GM21390 (cell line): ENCODE results near the gene ITGB5.

Experiments
- ATAC-seq: cut with Tn5 transposase; IDR thresholded peaks from one replicate; pipeline ENCODE4 v1.9.1; 2021; ENCODE audit not compliant: unreplicated experiment

The ITGB5 gene

DNA sequence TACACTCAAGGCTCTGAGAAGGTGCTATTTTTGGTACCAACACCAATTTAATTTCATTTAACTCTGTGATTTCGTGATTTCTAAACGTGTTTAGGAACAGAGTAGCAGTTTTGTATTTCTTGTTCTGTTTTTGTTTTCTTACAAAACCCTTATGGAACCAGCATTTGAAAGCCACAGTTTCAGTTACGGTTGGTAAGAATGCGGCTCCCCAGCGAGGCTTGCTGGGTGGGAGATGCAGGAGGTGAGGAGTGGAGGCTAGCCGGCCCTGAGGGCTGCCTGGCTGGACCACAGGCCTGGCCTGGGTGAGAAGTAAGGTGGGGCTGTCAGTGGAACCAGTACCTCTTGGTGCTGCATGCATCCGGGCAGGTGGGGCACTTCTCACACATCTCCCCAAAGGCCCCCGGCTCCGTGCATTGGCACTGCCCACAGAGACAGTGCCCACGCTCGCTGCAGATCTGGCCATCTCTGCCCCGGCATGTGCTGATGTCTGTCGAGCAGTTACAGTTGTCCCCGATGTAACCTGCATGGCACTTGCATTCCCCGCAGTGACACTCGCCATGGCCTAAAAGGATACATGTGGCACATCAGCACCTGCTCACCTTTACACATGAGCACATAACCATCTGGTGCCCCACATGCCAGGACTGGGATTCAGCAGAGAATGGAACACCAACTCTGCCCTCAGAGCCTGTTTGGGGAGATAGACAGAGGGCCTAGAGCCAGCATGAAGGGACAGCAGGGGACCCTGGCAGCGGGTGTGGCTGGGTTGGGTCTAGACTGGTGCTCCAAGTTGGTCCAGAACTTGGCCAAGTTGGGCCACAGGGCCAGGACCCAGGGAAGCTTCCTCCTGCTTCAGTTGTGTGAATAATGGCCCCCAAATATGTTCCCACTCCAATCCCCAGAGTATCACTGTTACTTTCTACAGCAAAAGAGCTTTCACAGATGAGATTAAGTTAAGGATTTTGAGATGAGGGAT is 113.5 kb downstream of the ITGB5 start:
- ATAC-seq = no peak

DNA sequence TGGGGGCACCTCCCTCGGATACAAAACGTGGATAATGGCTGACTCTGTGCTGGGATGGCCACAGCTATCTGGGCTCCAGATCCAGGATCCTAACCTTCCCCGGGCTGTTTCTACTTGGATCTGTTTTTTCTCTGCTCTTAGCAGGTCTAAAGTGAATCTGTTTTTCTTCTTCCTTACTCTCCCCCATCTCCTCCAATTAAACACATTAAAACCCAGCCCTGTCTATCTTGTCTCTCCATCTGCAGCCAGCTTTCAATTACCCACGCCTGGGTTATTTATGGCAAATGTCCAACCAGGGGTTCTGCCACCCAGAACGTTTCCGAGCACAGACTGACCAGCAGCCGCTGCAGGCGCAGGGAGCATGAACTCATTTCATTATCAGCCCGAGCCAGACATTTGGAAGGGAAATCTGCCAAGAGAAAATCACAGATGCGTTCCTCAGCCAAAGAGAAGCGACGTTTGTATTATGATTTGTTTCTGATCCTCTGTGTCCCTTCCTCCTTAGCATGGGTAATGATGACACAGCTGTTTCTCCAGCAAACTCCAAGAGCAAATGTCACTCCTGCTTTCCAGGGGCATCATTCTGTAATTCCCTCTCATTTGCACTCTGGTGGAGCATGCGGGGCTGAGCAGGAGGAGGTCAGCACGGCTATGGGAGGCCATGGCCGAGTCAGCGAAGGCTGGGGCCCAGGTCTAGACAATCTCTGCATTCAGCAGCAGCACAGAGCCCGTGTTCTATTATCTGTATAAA is 114.9 kb downstream of the ITGB5 start:
- ATAC-seq = no peak

DNA sequence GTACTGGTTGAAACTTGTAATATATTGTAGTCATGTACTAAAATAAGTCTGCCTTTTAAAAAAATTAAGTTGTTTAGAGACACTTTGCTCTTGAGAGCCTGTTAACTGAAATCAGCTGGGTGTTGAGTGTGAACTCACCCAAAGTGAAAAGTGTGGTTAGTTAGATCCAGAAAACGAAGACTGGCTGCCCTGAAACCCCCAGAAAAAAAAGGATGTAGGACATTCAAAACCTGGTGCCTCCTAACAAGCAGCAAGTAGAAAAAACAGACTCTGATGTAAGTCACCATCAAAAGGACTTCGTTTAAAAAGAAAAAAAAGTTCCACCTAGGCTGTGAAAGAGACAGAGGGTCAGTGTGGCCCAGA is 116.1 kb downstream of the ITGB5 start:
- ATAC-seq = no peak

DNA sequence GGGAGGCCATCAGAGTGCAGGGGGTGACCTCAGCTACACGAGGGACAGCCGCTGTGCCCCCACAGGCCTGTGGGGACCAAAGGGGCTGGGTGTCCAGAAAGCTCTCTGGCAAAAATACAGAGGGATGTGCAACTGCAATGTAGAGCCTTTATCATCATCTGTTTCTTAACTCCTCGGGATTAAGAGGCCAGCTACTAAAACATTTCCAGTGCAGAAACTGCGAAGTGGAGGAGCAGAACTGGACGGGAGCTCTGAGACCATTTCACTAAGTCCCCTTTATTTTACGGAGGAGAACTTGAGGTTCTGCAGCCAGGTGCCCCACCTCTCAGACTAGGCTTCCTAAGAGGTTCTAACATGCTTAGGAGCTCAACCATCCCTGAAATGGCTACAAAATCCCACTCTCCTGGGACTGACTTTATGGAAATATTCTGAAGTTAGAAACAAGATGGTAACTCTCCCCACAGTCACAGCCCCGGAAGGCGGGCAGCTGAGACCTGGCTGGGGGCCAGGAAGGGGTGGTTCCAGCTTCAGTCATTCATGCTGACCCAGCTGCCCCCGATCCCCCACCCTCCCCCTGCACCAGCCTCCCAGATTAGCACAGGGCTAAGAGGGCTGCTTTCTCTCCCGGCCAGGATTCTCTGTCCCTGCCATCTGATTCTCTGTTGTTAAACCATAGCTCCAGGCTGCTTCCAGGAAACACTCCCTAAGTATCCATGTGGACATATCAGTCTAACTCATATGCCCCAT is 116.7 kb downstream of the ITGB5 start:
- no peak for ATAC-seq

DNA sequence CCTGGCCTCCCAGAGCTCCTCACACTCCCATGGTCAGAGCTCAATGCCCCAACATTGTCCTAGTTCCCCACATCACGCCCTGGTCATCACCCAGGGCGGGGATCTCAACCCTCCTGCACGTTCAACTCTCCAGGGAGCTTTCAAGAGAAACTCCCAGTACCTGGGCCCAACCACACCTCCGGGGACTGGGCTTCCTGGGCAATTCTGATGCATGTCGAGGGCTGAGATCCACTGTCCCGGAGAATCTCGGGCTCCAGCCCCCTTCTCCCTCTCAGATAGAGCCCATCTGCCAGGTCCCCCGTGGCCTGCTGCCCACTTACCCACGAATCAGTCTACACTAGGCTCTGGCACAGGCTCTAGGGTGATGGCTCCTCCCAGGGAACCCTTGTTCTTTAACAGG is 117.7 kb downstream of the ITGB5 start:
- ATAC-seq = no peak

DNA sequence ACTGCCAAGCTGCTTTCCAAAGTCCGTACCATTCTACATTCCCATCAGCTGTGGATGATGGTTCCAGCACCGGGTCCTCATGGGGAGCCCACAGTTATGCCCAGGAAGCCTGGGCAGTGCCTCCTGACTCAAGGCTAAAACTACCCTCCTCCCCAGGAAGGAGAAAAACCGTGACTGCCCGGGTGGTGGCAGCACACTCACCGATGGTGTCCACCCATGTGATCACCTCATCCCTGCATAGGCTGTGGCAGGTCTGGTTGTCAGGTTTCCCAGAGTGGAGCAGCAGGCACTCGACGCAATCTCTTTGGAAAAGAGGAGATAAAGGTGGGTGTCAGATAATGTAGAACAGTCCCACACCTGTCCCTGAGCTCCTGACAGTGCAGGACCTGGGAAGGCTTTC is 118.4 kb downstream of the ITGB5 start:
- no peak for ATAC-seq

DNA sequence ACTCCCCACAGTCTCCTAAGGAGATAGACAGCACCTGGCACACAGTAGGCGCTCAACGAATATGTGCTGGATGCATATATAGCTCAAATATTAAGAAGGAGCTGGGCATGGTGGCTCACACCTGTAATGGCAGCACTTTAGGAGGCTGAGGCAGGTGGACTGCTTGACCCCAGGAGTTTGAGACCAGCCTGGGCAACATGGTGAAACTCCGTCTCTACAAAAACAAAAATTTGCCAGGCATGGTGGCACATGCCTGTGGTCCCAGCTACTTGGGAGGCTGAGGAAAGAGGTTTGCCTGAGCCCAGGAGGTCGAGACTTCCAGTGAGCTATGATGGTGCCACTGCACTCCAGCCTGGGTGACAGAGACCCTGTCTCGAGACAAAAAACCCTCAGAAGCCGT is 119.5 kb downstream of the ITGB5 start:
- ATAC-seq = no peak

DNA sequence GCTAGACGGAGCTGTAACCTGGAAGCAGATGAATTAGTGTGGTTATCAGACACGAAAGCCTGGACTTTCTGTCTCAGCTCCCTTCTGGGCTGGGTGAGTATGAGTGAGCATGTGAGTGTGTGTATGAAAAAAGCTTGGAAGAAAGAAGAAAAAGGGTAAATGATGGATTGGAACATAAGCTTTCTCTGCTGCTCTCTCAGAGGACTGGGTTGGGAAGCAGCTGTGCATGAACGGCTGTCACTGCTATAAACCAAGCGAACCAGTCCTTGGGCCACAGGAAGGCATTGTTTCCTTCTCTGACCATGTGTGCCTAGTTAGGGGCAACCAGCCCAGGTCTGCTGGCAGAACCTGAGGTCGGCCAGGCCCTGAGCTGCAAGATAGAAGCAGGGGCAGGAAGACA is 119.9 kb downstream of the ITGB5 start:
- no peak for ATAC-seq

DNA sequence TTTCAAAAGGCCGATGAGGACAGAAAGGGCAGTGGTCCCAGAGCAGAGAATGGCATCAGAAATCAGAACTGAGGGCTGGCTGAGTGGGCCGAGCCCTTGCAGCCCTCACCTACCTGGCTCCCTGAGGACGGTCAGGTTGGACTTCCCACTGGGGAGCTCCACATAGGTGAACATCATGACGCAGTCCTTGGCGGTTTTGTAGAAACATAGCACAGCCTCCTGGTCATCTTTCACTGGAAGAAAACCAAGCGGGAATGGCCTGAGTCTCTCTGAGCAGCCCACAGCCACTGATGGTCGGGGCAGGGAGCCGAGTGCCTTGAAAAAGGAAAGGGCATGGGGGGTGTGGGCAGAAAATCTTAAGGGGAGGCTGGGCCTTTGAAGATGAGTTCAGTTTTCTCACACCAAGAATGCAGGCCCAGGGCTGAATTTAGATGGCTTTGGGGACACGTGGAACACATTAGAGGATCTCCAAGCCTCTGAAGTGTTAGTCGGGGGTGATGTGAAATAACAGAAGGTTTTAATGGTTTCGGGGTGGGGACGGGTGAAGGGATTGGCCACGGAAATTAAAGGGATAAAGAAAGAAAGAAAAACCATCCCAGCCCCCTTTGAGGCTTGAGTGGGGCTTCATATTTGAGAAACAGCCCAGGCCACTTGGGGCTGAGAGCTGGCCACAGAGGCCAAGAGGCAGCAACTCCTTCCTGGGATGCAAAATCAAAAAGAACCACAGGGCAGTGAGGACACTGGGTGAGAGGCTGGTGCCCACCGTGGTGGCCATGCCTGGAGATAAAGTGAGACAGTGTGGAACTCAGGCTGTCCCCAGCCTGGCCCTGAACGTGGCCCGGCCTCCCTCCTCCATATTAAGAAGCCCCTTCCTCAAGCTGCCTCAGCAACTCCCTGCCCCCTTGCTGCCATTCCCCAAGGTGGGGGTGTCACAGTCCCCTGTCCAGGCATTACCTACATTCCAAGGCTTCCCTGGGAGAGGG is 120.8 kb downstream of the ITGB5 start:
- ATAC-seq = no peak

DNA sequence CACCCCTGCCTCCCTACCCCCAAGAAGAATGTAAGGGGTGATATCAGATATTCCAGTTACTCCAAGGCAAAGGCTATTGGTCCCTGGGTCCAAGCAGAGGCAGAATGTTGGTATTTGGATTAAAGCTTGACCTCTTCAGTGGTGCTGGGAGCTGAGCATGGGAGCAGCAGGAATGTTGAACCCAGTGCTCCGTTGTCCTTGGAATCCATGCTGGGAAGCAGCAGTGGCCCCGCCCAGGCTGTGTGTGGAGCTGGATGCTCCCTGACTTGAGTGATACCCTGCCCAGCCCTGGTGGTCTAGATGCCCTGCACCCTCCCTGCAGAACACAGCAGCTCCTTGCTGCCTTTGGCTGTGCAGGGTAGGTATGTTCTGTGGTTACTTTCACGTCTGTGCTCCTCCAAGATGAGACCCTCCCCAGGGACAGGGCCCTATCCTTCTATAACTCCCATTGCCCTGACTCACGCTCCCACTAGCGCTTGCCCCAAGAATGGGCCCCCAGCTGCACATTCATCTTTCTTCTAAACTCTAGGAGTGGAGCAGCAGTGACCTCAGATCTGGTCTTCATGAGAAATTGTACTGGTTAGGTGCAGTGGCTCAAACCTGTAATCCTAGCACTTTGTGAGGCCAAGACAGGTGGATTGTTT is 121.8 kb downstream of the ITGB5 start:
- no peak for ATAC-seq

DNA sequence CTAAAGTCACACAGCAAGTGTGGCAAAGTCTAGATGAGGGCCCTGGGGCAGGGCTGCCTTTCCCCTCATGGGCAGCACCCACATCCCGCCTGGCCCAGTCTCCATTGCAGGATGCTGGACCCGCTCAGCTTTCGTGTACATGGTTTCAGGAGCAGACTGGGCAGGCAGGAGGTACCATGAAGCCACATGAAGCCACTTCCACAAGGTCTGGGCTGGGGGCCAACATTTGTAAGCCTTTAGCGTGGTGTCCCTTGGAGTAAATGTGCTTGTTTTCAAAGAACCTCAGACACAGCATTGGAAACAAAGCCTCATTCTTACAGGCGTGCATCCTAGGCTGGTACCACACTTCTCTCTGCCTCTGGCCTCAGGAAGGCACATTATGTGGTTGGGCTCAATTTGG is 122.4 kb downstream of the ITGB5 start:
- ATAC-seq = no peak

DNA sequence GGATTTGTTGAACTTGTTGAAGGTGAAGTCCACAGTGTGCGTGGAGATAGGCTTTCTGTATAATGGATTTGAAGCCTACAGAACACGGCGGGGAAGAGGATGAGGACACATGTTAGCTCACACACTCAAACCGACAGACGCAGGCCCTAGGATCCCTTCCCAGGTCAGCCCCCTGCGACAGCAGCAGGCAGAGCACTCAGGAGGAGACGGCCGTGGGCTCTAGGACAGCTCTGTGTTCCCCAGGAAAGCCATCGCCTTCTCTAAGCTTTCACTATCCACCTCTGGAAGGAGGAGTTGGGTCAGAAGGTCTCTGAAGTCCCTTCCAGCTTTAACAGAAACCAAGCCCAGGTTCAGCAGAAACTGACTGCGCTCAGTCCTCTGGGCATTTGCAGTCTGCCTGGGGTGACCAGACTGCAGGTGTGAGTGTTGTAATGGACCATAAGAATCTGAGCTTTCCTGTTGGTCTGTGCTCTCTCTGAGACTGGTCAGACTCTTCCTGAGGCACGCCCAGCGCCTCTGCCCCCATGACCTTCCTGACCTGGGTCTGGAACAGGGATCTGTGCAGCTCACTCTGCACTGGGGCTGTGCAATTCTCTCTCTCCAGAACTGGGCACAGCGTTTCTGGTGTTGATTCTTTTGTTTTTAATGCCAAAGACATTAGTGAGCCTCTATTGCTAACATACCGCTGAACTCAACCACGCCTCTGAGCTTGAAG is 123.4 kb downstream of the ITGB5 start:
- ATAC-seq = no peak

DNA sequence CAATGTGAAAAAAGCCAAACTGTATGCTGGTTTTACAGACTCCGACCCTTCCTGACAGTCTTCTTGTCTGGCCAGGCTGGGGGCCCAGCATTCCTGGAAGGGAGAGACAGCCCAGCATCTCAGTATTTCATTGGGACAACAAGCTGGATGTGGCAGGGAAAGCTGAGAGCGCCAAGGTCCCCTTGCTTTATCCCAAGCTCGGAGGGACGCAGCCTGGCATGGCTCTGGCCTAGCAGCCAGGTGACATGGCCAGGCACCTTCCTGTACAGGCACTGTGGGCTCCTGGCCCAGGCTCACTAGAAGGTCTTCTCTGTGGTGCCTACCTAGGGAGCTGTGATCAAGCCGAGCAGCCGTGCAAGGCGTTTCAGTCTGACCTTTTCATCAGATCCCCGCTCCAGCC is 124.0 kb downstream of the ITGB5 start:
- no peak for ATAC-seq

DNA sequence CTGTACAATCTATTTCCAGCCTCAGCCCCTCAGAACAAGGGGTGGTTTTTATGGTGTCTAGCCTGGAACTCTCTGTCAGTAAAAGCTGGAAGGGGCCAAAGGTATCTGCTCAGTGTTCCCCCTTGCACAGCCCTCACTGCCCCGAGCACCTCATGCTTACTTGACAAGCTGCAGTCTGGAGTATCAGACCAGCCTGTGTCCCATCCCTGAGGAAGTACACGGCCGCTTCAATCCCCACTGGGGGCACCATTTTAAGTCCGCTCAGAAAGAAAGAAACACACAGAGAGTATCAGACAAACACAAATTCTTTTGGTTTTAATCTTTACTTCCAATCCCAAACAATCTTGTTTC is 124.5 kb downstream of the ITGB5 start:
- no peak for ATAC-seq

DNA sequence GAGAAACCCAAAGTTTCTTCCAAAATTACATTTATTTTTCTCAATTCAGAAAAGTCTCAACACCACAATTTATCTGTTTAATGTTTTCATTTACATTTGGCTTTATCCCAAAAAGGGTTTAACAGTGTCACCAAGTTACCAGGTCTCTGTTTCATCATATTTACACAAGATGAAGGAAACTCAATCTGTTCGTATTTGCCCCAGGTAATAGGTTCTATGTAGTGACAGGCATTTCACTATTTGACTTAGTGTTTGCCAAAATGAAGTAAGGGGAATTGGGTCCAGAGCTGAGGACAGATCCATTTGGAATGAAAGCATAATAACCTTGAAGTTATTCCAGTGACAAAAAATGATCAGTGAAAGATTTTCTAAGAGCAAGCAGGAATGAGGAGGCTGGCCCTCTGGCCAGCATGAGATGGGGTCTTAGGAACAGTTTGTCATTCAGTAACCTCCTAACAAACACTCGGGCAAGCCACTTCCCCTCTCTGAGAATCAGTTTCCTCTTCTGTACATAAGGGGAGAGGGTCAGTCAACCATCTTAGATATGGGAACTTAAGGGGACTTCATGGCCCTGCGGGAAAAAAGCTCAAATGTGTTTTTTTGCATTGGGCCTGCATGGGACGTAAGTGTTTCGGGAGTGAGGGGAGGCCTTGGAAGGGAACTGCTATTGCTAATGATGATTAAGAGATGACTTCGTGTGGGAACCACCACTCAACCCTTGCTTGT is 125.1 kb downstream of the ITGB5 start:
- no peak for ATAC-seq

DNA sequence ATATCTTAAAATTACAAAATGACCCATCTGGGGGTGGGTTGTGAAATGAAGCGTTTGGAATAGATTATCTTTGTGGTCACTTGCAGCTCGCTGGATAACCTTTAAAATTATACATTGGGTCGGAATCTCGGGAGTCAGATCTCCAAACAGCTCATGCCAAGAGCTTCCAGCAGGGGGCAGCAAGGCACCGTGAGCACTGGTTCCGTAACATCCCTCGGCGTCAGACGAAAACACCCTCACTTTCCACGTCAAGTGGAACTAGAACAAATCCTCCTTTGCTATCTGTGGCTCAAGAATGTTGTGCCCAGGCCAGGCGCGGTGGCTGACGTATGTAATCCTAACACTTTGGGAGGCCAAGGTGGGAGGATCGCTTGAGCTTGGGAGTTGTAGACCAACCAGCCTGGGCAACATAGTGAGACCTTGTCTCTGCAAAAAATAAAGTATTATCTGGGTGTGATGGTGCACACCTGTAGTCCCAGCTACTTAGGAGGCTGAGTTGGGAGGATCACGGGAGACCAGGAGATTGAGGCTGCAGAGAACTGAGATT is 125.8 kb downstream of the ITGB5 start:
- no peak for ATAC-seq

DNA sequence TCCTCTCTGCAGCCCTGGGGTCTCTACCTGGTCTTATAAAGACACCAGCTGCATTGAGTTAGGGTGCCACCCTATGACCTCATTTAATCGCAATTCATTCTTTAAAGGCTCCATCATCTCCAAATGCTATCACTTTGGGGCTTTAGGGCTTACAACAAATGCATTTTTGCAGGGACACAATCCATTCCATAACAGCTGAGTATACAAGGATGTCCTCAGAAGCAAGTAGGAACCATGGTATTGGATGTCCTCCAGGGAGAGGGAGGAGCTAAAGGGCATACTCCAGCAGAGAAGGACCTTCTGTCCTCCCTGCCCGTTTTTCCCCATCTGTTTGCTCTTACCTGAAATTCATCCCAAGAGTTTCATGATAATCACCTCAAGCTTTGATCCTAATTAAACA is 126.6 kb downstream of the ITGB5 start:
- no peak for ATAC-seq

DNA sequence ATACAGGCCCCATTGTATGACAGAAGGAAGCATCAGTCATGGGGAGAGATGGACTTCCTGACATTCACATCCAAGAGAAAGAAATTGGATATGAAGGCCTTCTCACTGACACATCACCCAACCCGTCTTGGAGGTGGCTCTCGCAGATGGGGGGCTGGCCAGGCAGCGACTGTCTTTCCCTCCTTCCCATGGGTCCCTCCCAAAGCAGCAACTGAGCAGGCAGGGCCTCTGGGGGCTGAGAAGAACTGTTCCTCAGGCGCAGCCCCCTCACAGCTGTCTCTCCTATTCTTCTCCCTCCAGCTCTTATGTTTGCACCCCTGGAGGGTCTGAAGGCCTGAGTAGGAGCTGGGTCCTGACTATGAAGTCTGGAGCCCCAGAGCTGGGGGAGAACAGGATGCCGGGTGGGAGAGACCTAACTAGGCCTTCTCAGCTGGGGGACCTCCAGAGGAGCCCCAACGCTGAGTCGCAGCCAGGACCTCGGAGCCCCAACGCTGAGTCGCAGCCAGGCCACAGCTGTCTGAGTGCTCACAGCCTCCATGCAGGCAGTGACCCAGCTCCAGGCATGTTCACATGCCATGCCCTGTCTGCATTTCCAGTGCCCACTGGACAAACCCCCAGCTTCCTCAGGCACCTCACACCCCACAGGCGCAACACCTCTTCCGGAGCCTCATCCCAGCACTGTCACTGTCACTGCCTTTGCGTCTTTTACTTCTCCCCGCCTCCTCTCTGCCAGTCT is 127.3 kb downstream of the ITGB5 start:
- no peak for ATAC-seq
